Measurements from ENCODE around the gene TSSK3. TPM values are rescaled to one million over a fixed set of nuclear protein-coding genes. Genes with fewer than 3 reads are reported as not detected.

Gene TSSK3
- total RNA-seq, 1 experiment from 2014 or later: not detected

DNA sequence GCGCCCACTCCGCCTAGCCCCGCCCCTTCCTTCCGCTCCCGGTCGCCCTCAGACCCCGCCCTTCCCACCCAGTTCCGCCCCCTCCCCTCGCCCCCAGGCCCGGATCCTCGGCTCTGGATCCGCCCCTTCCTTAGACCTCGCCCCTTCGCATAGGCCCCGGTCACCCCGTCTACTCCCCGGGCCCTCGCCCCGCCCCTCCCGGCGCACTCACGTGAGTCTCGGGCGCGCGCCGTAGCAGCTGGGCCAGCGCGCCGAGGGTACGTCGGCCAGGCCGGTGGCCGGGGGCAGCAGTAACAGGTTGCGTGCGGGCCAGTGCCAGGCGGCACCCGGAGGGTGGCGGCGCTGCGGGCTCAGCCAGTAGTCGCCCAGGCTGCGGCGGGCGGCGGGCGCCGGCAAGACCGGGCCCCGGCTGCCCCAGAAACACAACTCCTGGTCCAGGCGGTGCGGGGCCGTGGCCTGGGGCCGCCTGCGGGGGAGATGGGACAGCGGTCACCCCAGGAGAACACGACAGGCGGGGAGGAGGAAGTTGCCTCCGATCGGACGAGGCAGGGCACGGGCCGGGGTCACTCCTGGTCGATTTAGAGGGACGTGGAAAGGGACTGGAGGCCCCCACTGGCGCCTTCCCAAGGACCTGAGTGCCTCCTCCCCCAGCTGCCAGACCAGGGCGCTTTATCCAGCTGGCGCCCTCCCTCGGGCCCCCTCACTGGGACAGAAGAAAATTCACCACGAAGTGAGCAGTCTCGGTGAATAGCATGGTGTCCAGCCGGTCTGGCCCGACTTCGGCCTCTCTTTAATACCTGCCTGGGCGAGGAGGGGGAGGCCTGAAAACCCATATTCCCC lies 10.7 kb upstream of the TSSK3 start:
- Histone ChIP-seq H3K9ac (ENCODE audit: low read length) (peak overlapping the region; percentile 88), H3K9me3 (ENCODE audit: low read length) (no peaks in the 10 kb centered on the region), H3K36me3 (ENCODE audit: low read depth, low read length) (no peaks in the 10 kb centered on the region), H2AFZ (ENCODE audit: low read length) (peak overlapping the region; percentile 93), H3K27ac (ENCODE audit: low read length) (peak overlapping the region; percentile 40), H3K4me1 (ENCODE audit: insufficient read depth, low read length) (peaks cover 13% of the 10 kb centered on the region), H3K4me3 (ENCODE audit: low read length) (peak overlapping the region; percentile 81), H3K4me2 (ENCODE audit: low read length) (peak overlapping the region; percentile 96), H3F3A (ENCODE audit: low read length, unreplicated experiment) (no peaks in the 10 kb centered on the region), H3K9me2 (replicated peaks; ENCODE audit: low read length) (no peaks in the 10 kb centered on the region), H3K27me3 (ENCODE audit: low read length) (no peaks in the 10 kb centered on the region), H3K79me2 (ENCODE audit: low read length) (no peaks in the 10 kb centered on the region), H4K20me1 (ENCODE audit: low read length) (no peaks in the 10 kb centered on the region)
- ATAC-seq (peak; percentile 92), DNase-seq (peak; percentile 91)
- ChIA-PET CTCF (interaction anchor here (1.0 to 1.1 kb wide), 2 partner anchors 30 to 135 kb away, joined by 3 to 9 read pairs; no protein-coding TSS in a partner anchor), POLR2A (ENCODE audit: unreplicated experiment) (interaction anchor here (0.6 kb wide), 2 partner anchors 10 to 135 kb away, joined by 3 to 4 read pairs; partner anchors contain the start of gene FAM229A)
- BruUV-seq (replicated peaks): no TSS peak
- intact Hi-C loops (cut with micrococcal nuclease): loop anchor here (1.0 kb wide), 2 partner anchors 15 to 43 kb away; partner anchors contain the start of genes BSDC1 and MARCKSL1
- TF ChIP-seq CTCF (conservative IDR thresholded peaks at IDR 0.05; ENCODE audit: low read depth, low read length): peak; percentile 19; the same call in 1 of the 2 replicates
- TF ChIP-seq EZH2phosphoT487 (IDR thresholded peaks at IDR 0.05; ENCODE audit: borderline replicate concordance, low read length): no peak
- TF ChIP-seq EZH2 (IDR thresholded peaks at IDR 0.05; ENCODE audit: low read length, unreplicated experiment): no peak

- Histone ChIP-seq H3K79me2 (ENCODE audit: low read length) (no peaks in the 10 kb centered on the region), H3K27ac (ENCODE audit: low read length) (no peak overlapping the region), H4K20me1 (ENCODE audit: low read length) (no peaks in the 10 kb centered on the region), H3K27me3 (ENCODE audit: low read length) (no peaks in the 10 kb centered on the region), H3K4me2 (ENCODE audit: low read length) (peak overlapping the region; percentile 96), H2AFZ (ENCODE audit: low read length) (no peak overlapping the region), H3K4me1 (ENCODE audit: insufficient read depth, low read length) (peaks cover 13% of the 10 kb centered on the region), H3K9me2 (replicated peaks; ENCODE audit: low read length) (no peaks in the 10 kb centered on the region), H3F3A (ENCODE audit: low read length, unreplicated experiment) (no peaks in the 10 kb centered on the region), H3K9ac (ENCODE audit: low read length) (peak overlapping the region; percentile 88), H3K36me3 (ENCODE audit: low read depth, low read length) (no peaks in the 10 kb centered on the region), H3K4me3 (ENCODE audit: low read length) (peak overlapping the region; percentile 81), H3K9me3 (ENCODE audit: low read length) (no peaks in the 10 kb centered on the region)
- no peak for ATAC-seq
- POLR2A ChIA-PET (ENCODE audit: unreplicated experiment): interaction anchor here (0.6 kb wide), 1 partner anchor 10 kb away, joined by 3 read pairs; the partner anchor contains the start of gene FAM229A
- BruUV-seq (replicated peaks): TSS peak; percentile 49
- no peak for TF ChIP-seq EZH2 (IDR thresholded peaks at IDR 0.05; ENCODE audit: low read length, unreplicated experiment)
- no peak for TF ChIP-seq EZH2phosphoT487 (IDR thresholded peaks at IDR 0.05; ENCODE audit: borderline replicate concordance, low read length)
- TF ChIP-seq CTCF (conservative IDR thresholded peaks at IDR 0.05; ENCODE audit: low read depth, low read length): no peak
- CTCF ChIA-PET: interaction anchor here (1.0 kb wide), 1 partner anchor 136 kb away, joined by 3 read pairs; no protein-coding TSS in a partner anchor
- DNase-seq: no peak
- intact Hi-C loops (cut with micrococcal nuclease): no loop called here
Observed at GRCh38 chr1:32352239-32352745, 10.0 kb upstream of the TSSK3 start.
